Measurements from ENCODE around the gene BSPRY. TPM values are rescaled to one million over a fixed set of nuclear protein-coding genes. Genes with fewer than 3 reads are reported as not detected.

Gene BSPRY
- total RNA-seq, 2 donors from 2014 or later: 14.1 to 17.9 TPM

- Mint-ChIP-seq H3K4me1 (no peaks in the 10 kb centered on the region), H3K4me3 (no peak overlapping the region), H3K27ac (no peak overlapping the region), H3K27me3 (ENCODE audit: insufficient read depth) (peaks cover 3% of the 10 kb centered on the region), H3K36me3 (ENCODE audit: low read depth) (no peaks in the 10 kb centered on the region), H3K9me3 (no peaks in the 10 kb centered on the region)
- TF ChIP-seq CTCF (conservative IDR thresholded peaks at IDR 0.05): no peak
- no peak for DNase-seq
- Histone ChIP-seq H3K4me3 (ENCODE audit: low read length) (no peak overlapping the region), H3K27me3 (ENCODE audit: control insufficient read depth, insufficient read depth, low read length, poor library complexity, severe bottlenecking) (peaks cover 4% of the 10 kb centered on the region), H3K4me1 (ENCODE audit: control insufficient read depth, insufficient read depth, low read length) (no peaks in the 10 kb centered on the region), H3K9ac (ENCODE audit: extremely low read depth, low read length, poor library complexity, severe bottlenecking) (no peak overlapping the region), H3K36me3 (ENCODE audit: control insufficient read depth, insufficient read depth, low read length) (no peaks in the 10 kb centered on the region), H3K9me3 (ENCODE audit: control insufficient read depth, low read length) (no peaks in the 10 kb centered on the region), H3K27ac (ENCODE audit: low read depth, low read length) (no peak overlapping the region)
- 90 to 93% methylated on average over 3 to 4 of the region's 4 CpGs for WGBS, 2 experiments (ENCODE audit: insufficient coverage in 1 of 2, insufficient read length in 1 of 2)
Measured at GRCh38 chr9:113417370-113417769, 68.0 kb downstream of the BSPRY start.

Other genes with a start within 250 kb of the BSPRY start
- 1 to 10 TPM; 1.8 to 3.1 TPM for gene SLC31A2, start 198.5 kb upstream of the BSPRY start, total RNA-seq
- 10 to 100 TPM; 17.1 to 19.6 TPM for gene FKBP15, start 128.3 kb upstream of the BSPRY start, total RNA-seq
- 10 to 100 TPM; 29.1 to 32.4 TPM for gene SLC31A1, start 128.0 kb upstream of the BSPRY start, total RNA-seq
- 10 to 100 TPM; 34.7 to 39.7 TPM for gene CDC26, start 74.0 kb upstream of the BSPRY start, total RNA-seq
- gene PRPF4, start 73.9 kb upstream of the BSPRY start, total RNA-seq: 10 to 100 TPM; 35.7 to 36.0 TPM
- gene RNF183, start 46.2 kb upstream of the BSPRY start, total RNA-seq: under 1 TPM; 0.48 to 0.97 TPM
- gene WDR31, start 9.3 kb upstream of the BSPRY start, total RNA-seq: 1 to 10 TPM; 4.5 to 8.4 TPM
- 10 to 100 TPM; 24.3 to 37.1 TPM for gene HDHD3, start 27.4 kb downstream of the BSPRY start, total RNA-seq
- 10 to 100 TPM; 40.4 to 51.9 TPM for gene ALAD, start 51.7 kb downstream of the BSPRY start, total RNA-seq
- gene POLE3, start 61.1 kb downstream of the BSPRY start, total RNA-seq: 10 to 100 TPM; 36.5 to 45.6 TPM
- gene C9orf43, start 61.2 kb downstream of the BSPRY start, total RNA-seq: 1 to 10 TPM in 1 of 2 donors, under 1 TPM in 1; 0.40 to 1.1 TPM
- gene RGS3, start 114.2 kb downstream of the BSPRY start, total RNA-seq: 10 to 100 TPM; 20.7 to 40.3 TPM